CD14-positive monocyte (primary cell): ENCODE data around the gene FBXL13. TPM values are rescaled to one million over a fixed set of nuclear protein-coding genes. Genes with fewer than 3 reads are reported as not detected.
"Not testable (repeated sequence)": the region's sequence is repeated elsewhere in the genome, so short reads cannot be mapped to it uniquely, and the experiment has no call there.

Experiments
- DNase-seq, 3 donors: peaks; one replicate each; pipeline ENCODE4 v3.0.0-alpha.2; 2011 to 2022
- H2AFZ ChIP-seq: 2 replicates; pipeline ENCODE4 v1.6.0; 2012; ENCODE audit warnings: mild to moderate bottlenecking, low read depth, low read length, inconsistent platforms; ENCODE audit not compliant: insufficient read depth, poor library complexity, severe bottlenecking
- H3K27ac ChIP-seq, 2 donors: 1 replicate in 1 of 2; 2 replicates in 1 of 2; pipeline ENCODE4 v1.5.1; 2012 to 2013; ENCODE audit warnings: low read length in 2 of 2, control low read depth in 1 of 2, inconsistent platforms in 1 of 2, low read depth in 1 of 2, mild to moderate bottlenecking in 1 of 2
- H3K27me3 ChIP-seq, 2 donors: one replicate each; pipeline versions ENCODE4 v1.6.0 to v1.6.1; 2011 to 2013; ENCODE audit warnings: low read length in 2 of 2; ENCODE audit not compliant: control insufficient read depth in 2 of 2, insufficient read depth in 2 of 2
- H3K36me3 ChIP-seq, 2 donors: replicated peaks in 1 of 2; 1 replicate in 1 of 2; 2 replicates in 1 of 2; pipeline versions ENCODE4 v1.5.1 to v1.6.1; 2012 to 2013; ENCODE audit warnings: low read length in 2 of 2, control low read depth in 1 of 2, inconsistent platforms in 1 of 2, mild to moderate bottlenecking in 1 of 2; ENCODE audit not compliant: insufficient read depth in 2 of 2, control insufficient read depth in 1 of 2
- H3K4me1 ChIP-seq, 2 donors: 1 replicate in 1 of 2; 2 replicates in 1 of 2; pipeline versions ENCODE4 v1.5.1 to v1.6.1; 2012 to 2013; ENCODE audit warnings: low read length in 2 of 2, control low read depth in 1 of 2, inconsistent platforms in 1 of 2, mild to moderate bottlenecking in 1 of 2, moderate library complexity in 1 of 2; ENCODE audit not compliant: insufficient read depth in 2 of 2, control insufficient read depth in 1 of 2
- H3K4me2 ChIP-seq: replicated peaks from 2 replicates; pipeline ENCODE3; 2012; ENCODE audit warnings: low read length, moderate library complexity, mild to moderate bottlenecking; ENCODE audit not compliant: poor library complexity, severe bottlenecking; ENCODE audit errors: extremely low read depth
- H3K4me3 ChIP-seq, 3 experiments: fragments of 200-600 bp in 1 of 3; sonication (generic) in 1 of 3; replicated peaks in 1 of 3; 1 replicate in 2 of 3; 2 replicates in 1 of 3; pipeline ENCODE4 v1.5.1; 2011 to 2013; ENCODE audit warnings: low read length in 3 of 3, mild to moderate bottlenecking in 3 of 3, control low read depth in 2 of 3, low read depth in 2 of 3, inconsistent platforms in 1 of 3, moderate library complexity in 1 of 3
- H3K79me2 ChIP-seq: 2 replicates; pipeline ENCODE4 v1.6.0; 2012; ENCODE audit warnings: mild to moderate bottlenecking, control low read depth, inconsistent platforms, low read length, moderate library complexity; ENCODE audit not compliant: insufficient read depth
- H3K9ac ChIP-seq: 2 replicates; pipeline ENCODE4 v1.6.0; 2017; ENCODE audit warnings: low read length, mild to moderate bottlenecking; ENCODE audit not compliant: insufficient read depth, poor library complexity, severe bottlenecking
- H3K9me3 ChIP-seq, 2 donors: replicated peaks in 1 of 2; 1 replicate in 1 of 2; 2 replicates in 1 of 2; pipeline versions ENCODE4 v1.5.1 to v1.6.1; 2012 to 2013; ENCODE audit warnings: low read length in 2 of 2, control low read depth in 1 of 2; ENCODE audit not compliant: control insufficient read depth in 1 of 2, insufficient read depth in 1 of 2
- H4K20me1 ChIP-seq: 2 replicates; pipeline ENCODE4 v1.6.0; 2012; ENCODE audit warnings: mild to moderate bottlenecking, low read length, control low read depth, moderate library complexity; ENCODE audit not compliant: insufficient read depth
- H3K27ac Mint-ChIP-seq, 7 donors: one replicate each; pipeline ENCODE4 v1.8.0; 2020; ENCODE audit warnings: mild to moderate bottlenecking in 7 of 7, mixed read lengths in 7 of 7, moderate library complexity in 6 of 7, inconsistent platforms in 2 of 7
- H3K27me3 Mint-ChIP-seq, 3 donors: one replicate each; pipeline ENCODE4 v1.8.0; 2021 to 2022; ENCODE audit warnings: low read depth in 3 of 3, mild to moderate bottlenecking in 3 of 3, mixed read lengths in 3 of 3, moderate library complexity in 3 of 3, inconsistent platforms in 1 of 3
- H3K36me3 Mint-ChIP-seq, 2 donors: one replicate each; pipeline ENCODE4 v1.8.0; 2020; ENCODE audit warnings: mixed read lengths in 2 of 2, inconsistent platforms in 1 of 2, mild to moderate bottlenecking in 1 of 2
- H3K4me1 Mint-ChIP-seq: one replicate; pipeline ENCODE4 v1.8.0; 2020; ENCODE audit warnings: mild to moderate bottlenecking, mixed read lengths
- H3K4me3 Mint-ChIP-seq, 2 donors: one replicate each; pipeline ENCODE4 v1.8.0; 2020; ENCODE audit warnings: mild to moderate bottlenecking in 2 of 2, mixed read lengths in 2 of 2, moderate library complexity in 1 of 2
- H3K9me3 Mint-ChIP-seq, 7 donors: one replicate each; pipeline ENCODE4 v1.8.0; 2020 to 2022; ENCODE audit warnings: mixed read lengths in 7 of 7, mild to moderate bottlenecking in 6 of 7, moderate library complexity in 6 of 7, inconsistent platforms in 2 of 7
- CTCF ChIP-seq: fragments of 200-600 bp; IDR thresholded peaks from one replicate; pipeline ENCODE4 v1.8.0; 2022; ENCODE audit warnings: antibody characterized with exemption, mild to moderate bottlenecking
- WGBS: methylation state at CpG from one replicate; pipeline ENCODE4 v1.1.5; 2013; ENCODE audit warnings: missing lambda C conversion rate; ENCODE audit not compliant: insufficient coverage; 5-methylcytosine and 5-hydroxymethylcytosine counted together
- intact Hi-C, 2 donors: fragments of 100-400 bp; cut with micrococcal nuclease; formaldehyde crosslinking; loops; one replicate each; pipeline versions ENCODE4 v1.15.0 to v1.15.1; 2023
- polyA plus RNA-seq, 3 donors: library from polyadenylated mRNA; depleted of rRNA in 1 of 3; unstranded in 2 of 3; stranded (reverse) in 1 of 3; fragments of 300-500 nt in 2 of 3; fragments of >200 nt in 1 of 3; fragmentation: Illumina TruSeq in 2 of 3; gene quantifications; 1 replicate in 2 of 3; 2 replicates in 1 of 3; pipeline ENCODE4 v1.2.3, GENCODE V29; 2012 to 2021

Gene FBXL13
- polyA plus RNA-seq, 3 donors: 0.05 TPM; not detected in 2

GRCh38 chr7:102912742-102913141 lies 161.9 kb downstream of the FBXL13 start, which contains the start of gene LRRC17:
LRRC17 (plus strand) TSS chr7:102913000; CDS start chr7:102933914, 20,914 bp downstream.
- H4K20me1 ChIP-seq: no peaks in the 10 kb centered on the region
- H3K27ac Mint-ChIP-seq: peak within 1 kb of the TSS in 5 of 7 donors; percentile 44 to 87 (median 74)
- peak within 1 kb of the TSS; percentile 11 to 61 (median 50) for H3K4me3 ChIP-seq
- TF ChIP-seq CTCF: no peak
- no peaks in the 10 kb centered on the region for H3K79me2 ChIP-seq
- peaks cover 12 to 15% of the 10 kb centered on the region in 2 donors for H3K4me1 ChIP-seq
- H3K9me3 Mint-ChIP-seq: peaks cover 8 to 29% (median 18%) of the 10 kb centered on the region in 7 donors
- H3K4me2 ChIP-seq: peak within 1 kb of the TSS; percentile 70
- peaks cover 4 to 9% of the 10 kb centered on the region in 2 donors for H3K36me3 Mint-ChIP-seq
- H3K27me3 Mint-ChIP-seq: no peaks in the 10 kb centered on the region
- H3K27me3 ChIP-seq: no peaks in the 10 kb centered on the region
- intact Hi-C loops: no loop called here
- H3K4me1 Mint-ChIP-seq: peaks cover 29% of the 10 kb centered on the region
- peak within 1 kb of the TSS; percentile 84 to 94 for H3K4me3 Mint-ChIP-seq
- peak within 1 kb of the TSS in 1 of 2 donors; percentile 52 for H3K27ac ChIP-seq
- no peaks in the 10 kb centered on the region for H3K36me3 ChIP-seq
- DNase-seq: no peak
- H3K9me3 ChIP-seq: peaks cover 15 to 24% of the 10 kb centered on the region in 2 donors
- peak within 1 kb of the TSS; percentile 75 for H2AFZ ChIP-seq
- 29% methylated on average over 4 of the region's 6 CpGs for WGBS
- peak within 1 kb of the TSS; percentile 49 for H3K9ac ChIP-seq

GRCh38 chr7:102908676-102909075 lies 165.9 kb downstream of the FBXL13 start:
- no peaks in the 10 kb centered on the region for H4K20me1 ChIP-seq
- H3K36me3 ChIP-seq: no peaks in the 10 kb centered on the region
- H3K4me3 Mint-ChIP-seq: no peak overlapping the region
- no peak overlapping the region for H3K27ac ChIP-seq
- H3K4me1 ChIP-seq: peaks cover 12 to 14% of the 10 kb centered on the region in 2 donors
- H3K27ac Mint-ChIP-seq: peak overlapping the region in 1 of 7 donors; percentile 56
- H3K4me2 ChIP-seq: no peak overlapping the region
- intact Hi-C loops: loop anchor here in 1 of 2 donors (5.0 kb wide), 1 partner anchor 69 kb away; no protein-coding TSS in a partner anchor
- H3K4me3 ChIP-seq: no peak overlapping the region
- H3K4me1 Mint-ChIP-seq: peaks cover 24% of the 10 kb centered on the region
- no peaks in the 10 kb centered on the region for H3K27me3 ChIP-seq
- DNase-seq: no peak
- peaks cover 18 to 27% of the 10 kb centered on the region in 2 donors for H3K9me3 ChIP-seq
- H3K79me2 ChIP-seq: no peaks in the 10 kb centered on the region
- peaks cover 22 to 56% (median 43%) of the 10 kb centered on the region in 7 donors for H3K9me3 Mint-ChIP-seq
- H3K9ac ChIP-seq: no peak overlapping the region
- peaks cover 0 to 2% (median 0%) of the 10 kb centered on the region in 3 donors for H3K27me3 Mint-ChIP-seq
- TF ChIP-seq CTCF: no peak
- no peak overlapping the region for H2AFZ ChIP-seq
- H3K36me3 Mint-ChIP-seq: peaks cover 6 to 14% of the 10 kb centered on the region in 2 donors

- peaks cover 5 to 11% of the 10 kb centered on the region in 2 donors for H3K9me3 ChIP-seq
- H3K4me1 ChIP-seq: peaks cover 11% of the 10 kb centered on the region in 2 donors
- H3K27me3 Mint-ChIP-seq, H3K79me2 ChIP-seq, H3K4me2 ChIP-seq, H3K27ac ChIP-seq, H3K4me3 Mint-ChIP-seq, H3K36me3 ChIP-seq, H3K36me3 Mint-ChIP-seq, H3K9ac ChIP-seq, H4K20me1 ChIP-seq, H3K4me3 ChIP-seq, H2AFZ ChIP-seq, intact Hi-C loops, H3K27ac Mint-ChIP-seq, DNase-seq, H3K27me3 ChIP-seq: not testable (repeated sequence)
- no CpG with 5 or more reads among the region's 1 CpG for WGBS
- peaks cover 21 to 53% (median 33%) of the 10 kb centered on the region in 7 donors for H3K9me3 Mint-ChIP-seq
- H3K4me1 Mint-ChIP-seq: peaks cover 19% of the 10 kb centered on the region
These were observed 171.0 kb downstream of the FBXL13 start for GRCh38 chr7:102903576-102903975.
